HCT116 (cell line): Measurements from ENCODE around the gene GOLGA3.

Source experiments
- CBX3 ChIP-seq: IDR thresholded peaks from 2 replicates; pipeline ENCODE4 v1.6.1; 2012; ENCODE audit warnings: low read depth
- CEBPB ChIP-seq: IDR thresholded peaks from 2 replicates; pipeline ENCODE4 v1.6.1; 2012; ENCODE audit warnings: low read depth
- ELF1 ChIP-seq: IDR thresholded peaks from 2 replicates; pipeline ENCODE4 v1.6.1; 2012; ENCODE audit warnings: low read depth, borderline replicate concordance
- EZH2 ChIP-seq: fragments of 200-600 bp; sonication (generic); IDR thresholded peaks from 2 replicates; pipeline ENCODE4 v1.6.1; 2017; ENCODE audit warnings: antibody characterized with exemption, mixed run types
- EZH2phosphoT487 ChIP-seq: fragments of 200-600 bp; IDR thresholded peaks from 2 replicates; pipeline ENCODE4 v1.6.1; 2018; ENCODE audit warnings: antibody characterized with exemption, borderline replicate concordance
- POLR2A ChIP-seq: IDR thresholded peaks from 2 replicates; pipeline ENCODE4 v1.7.0; 2011; ENCODE audit warnings: borderline replicate concordance; ENCODE audit not compliant: insufficient read depth, insufficient read length; ENCODE audit errors: extremely low read depth
- REST ChIP-seq: IDR thresholded peaks from 2 replicates; pipeline ENCODE4 v1.6.1; 2012; ENCODE audit warnings: low read depth
- SRF ChIP-seq: IDR thresholded peaks from 2 replicates; pipeline ENCODE4 v1.6.1; 2012; ENCODE audit warnings: low read depth
- TF ChIP-seq, protein P1 (sequence below), 3 experiments: fragments of 200-600 bp in 1 of 3; sonication (generic) in 1 of 3; IDR thresholded peaks in 2 of 3; conservative IDR thresholded peaks in 1 of 3; 2 replicates each; pipeline ENCODE4 v1.5.1; 2012 to 2017; ENCODE audit warnings: low read depth in 2 of 3, low read length in 2 of 3, antibody characterized with exemption in 1 of 3, borderline replicate concordance in 1 of 3, control low read depth in 1 of 3, mild to moderate bottlenecking in 1 of 3, mixed read lengths in 1 of 3, mixed run types in 1 of 3, moderate library complexity in 1 of 3; ENCODE audit not compliant: insufficient read depth in 1 of 3
- TF ChIP-seq, protein P2 (sequence below): IDR thresholded peaks from 2 replicates; pipeline ENCODE4 v1.6.1; 2012

DNA sequence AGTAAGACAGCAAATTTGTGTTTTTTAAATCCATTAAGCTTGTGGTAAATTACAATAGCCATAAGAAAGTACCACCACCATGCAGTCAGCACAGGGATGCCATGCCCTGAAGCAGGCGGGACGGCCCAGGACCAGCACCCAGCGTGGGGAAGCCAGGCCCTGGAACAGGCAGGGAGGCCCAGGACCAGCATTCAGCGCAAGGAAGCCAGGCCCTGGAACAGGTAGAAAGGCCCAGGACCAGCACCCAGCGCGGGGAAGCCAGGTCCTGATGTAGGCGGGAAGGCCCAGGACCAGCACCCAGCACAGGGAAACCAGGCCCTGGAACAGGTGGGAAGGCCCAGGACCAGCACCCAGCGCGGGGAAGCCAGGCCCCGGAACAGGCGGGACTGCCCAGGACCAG lies 45.5 kb upstream of the GOLGA3 start:
- TF ChIP-seq REST (no peak), SRF (no peak), EZH2 (no peak), CEBPB (no peak), EZH2phosphoT487 (no peak), CBX3 (no peak), ELF1 (no peak), POLR2A (no peak)
- TF ChIP-seq, protein P1, sequence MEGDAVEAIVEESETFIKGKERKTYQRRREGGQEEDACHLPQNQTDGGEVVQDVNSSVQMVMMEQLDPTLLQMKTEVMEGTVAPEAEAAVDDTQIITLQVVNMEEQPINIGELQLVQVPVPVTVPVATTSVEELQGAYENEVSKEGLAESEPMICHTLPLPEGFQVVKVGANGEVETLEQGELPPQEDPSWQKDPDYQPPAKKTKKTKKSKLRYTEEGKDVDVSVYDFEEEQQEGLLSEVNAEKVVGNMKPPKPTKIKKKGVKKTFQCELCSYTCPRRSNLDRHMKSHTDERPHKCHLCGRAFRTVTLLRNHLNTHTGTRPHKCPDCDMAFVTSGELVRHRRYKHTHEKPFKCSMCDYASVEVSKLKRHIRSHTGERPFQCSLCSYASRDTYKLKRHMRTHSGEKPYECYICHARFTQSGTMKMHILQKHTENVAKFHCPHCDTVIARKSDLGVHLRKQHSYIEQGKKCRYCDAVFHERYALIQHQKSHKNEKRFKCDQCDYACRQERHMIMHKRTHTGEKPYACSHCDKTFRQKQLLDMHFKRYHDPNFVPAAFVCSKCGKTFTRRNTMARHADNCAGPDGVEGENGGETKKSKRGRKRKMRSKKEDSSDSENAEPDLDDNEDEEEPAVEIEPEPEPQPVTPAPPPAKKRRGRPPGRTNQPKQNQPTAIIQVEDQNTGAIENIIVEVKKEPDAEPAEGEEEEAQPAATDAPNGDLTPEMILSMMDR (IDR thresholded peaks at IDR 0.05 in 2 of 3, conservative IDR thresholded peaks at IDR 0.05 in 1 of 3; ENCODE audit: borderline replicate concordance in 1 of 3, insufficient read depth in 1 of 3, low read depth in 2 of 3, low read length in 2 of 3): no peak
- TF ChIP-seq, protein P2, sequence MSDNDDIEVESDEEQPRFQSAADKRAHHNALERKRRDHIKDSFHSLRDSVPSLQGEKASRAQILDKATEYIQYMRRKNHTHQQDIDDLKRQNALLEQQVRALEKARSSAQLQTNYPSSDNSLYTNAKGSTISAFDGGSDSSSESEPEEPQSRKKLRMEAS: no peak
